ENCODE results near the gene ALK.

DNA sequence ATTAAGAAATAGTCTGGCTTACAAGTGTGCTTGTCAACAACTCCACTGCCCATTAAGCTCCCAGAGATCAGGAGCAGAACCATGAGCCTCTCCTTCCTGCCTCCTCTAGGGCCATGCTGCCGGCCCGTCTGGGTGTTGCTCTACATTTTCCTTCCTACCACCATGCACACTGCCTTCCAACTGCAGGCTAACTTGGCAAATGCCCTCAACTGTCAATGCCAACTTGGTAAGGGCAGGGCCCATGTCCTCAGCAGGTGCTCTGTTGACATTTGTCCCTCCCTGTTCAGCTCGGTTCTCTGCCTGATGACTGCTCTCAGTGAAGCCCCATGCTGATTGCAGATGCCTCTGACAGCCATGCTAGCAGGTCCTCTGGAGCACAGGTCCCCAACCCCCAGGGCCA lies 345.2 kb downstream of the ALK start:
- TF ChIP-seq EZH2 (IDR thresholded peaks at IDR 0.05; ENCODE audit: borderline replicate concordance, low read length) = no peak
- TF ChIP-seq, protein P1, sequence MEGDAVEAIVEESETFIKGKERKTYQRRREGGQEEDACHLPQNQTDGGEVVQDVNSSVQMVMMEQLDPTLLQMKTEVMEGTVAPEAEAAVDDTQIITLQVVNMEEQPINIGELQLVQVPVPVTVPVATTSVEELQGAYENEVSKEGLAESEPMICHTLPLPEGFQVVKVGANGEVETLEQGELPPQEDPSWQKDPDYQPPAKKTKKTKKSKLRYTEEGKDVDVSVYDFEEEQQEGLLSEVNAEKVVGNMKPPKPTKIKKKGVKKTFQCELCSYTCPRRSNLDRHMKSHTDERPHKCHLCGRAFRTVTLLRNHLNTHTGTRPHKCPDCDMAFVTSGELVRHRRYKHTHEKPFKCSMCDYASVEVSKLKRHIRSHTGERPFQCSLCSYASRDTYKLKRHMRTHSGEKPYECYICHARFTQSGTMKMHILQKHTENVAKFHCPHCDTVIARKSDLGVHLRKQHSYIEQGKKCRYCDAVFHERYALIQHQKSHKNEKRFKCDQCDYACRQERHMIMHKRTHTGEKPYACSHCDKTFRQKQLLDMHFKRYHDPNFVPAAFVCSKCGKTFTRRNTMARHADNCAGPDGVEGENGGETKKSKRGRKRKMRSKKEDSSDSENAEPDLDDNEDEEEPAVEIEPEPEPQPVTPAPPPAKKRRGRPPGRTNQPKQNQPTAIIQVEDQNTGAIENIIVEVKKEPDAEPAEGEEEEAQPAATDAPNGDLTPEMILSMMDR (IDR thresholded peaks at IDR 0.05; ENCODE audit: low read length) = no peak
